ENCODE results near the gene ELK1.
"Not testable (repeated sequence)": the region's sequence is repeated elsewhere in the genome, so short reads cannot be mapped to it uniquely, and the experiment has no call there.

The ELK1 gene

GRCh38 chrX:47674776-47675175 lies 24.4 kb upstream of the ELK1 start:
- no peak overlapping the region for H3K27ac ChIP-seq
- TF ChIP-seq ZFX (IDR thresholded peaks at IDR 0.05) (no peak), CTCF (conservative IDR thresholded peaks at IDR 0.05) (no peak)

- H3K27ac ChIP-seq = not testable (repeated sequence)
Observed at GRCh38 chrX:47665797-47666196, 15.4 kb upstream of the ELK1 start.

- H3K27ac ChIP-seq = no peak overlapping the region
- no peak for TF ChIP-seq ZFX (IDR thresholded peaks at IDR 0.05)
Observed at GRCh38 chrX:47664737-47665136, 14.4 kb upstream of the ELK1 start.

- TF ChIP-seq CTCF (conservative IDR thresholded peaks at IDR 0.05) (no peak), ZFX (IDR thresholded peaks at IDR 0.05) (no peak)
- H3K27ac ChIP-seq = no peak overlapping the region
Observed at GRCh38 chrX:47662144-47662657, 11.8 kb upstream of the ELK1 start.

GRCh38 chrX:47661539-47661938 lies 11.2 kb upstream of the ELK1 start:
- TF ChIP-seq CTCF (conservative IDR thresholded peaks at IDR 0.05) = no peak
- no peak for TF ChIP-seq ZFX (IDR thresholded peaks at IDR 0.05)
- H3K27ac ChIP-seq = no peak overlapping the region

GRCh38 chrX:47659421-47659726 lies 9.0 kb upstream of the ELK1 start:
- TF ChIP-seq CTCF (conservative IDR thresholded peaks at IDR 0.05) (no peak), ZFX (IDR thresholded peaks at IDR 0.05) (no peak)
- peak overlapping the region; percentile 85 for H3K27ac ChIP-seq

- no peak for TF ChIP-seq CTCF (conservative IDR thresholded peaks at IDR 0.05)
- peak; percentile 46 for TF ChIP-seq ZFX (IDR thresholded peaks at IDR 0.05)
- H3K27ac ChIP-seq = peak within 1 kb of the TSS; percentile 85
Observed at GRCh38 chrX:47658684-47659420, 8.5 kb upstream of the ELK1 start, which contains the start of gene UXT. Gene UXT, minus strand, starts transcription at chrX:47659180. Its CDS starts 253 bp downstream, at chrX:47658927.

- TF ChIP-seq CTCF (conservative IDR thresholded peaks at IDR 0.05) = no peak
- TF ChIP-seq ZFX (IDR thresholded peaks at IDR 0.05) = no peak
- peak overlapping the region; percentile 85 for H3K27ac ChIP-seq
Observed at GRCh38 chrX:47658301-47658683, 7.9 kb upstream of the ELK1 start.
